MG63 (cell line): Measurements from ENCODE around the gene IPO13. TPM values are rescaled to one million over a fixed set of nuclear protein-coding genes. Genes with fewer than 3 reads are reported as not detected.

Experiments
- DNase-seq: peaks from one replicate; pipeline ENCODE4 v3.0.0-alpha.2; 2020
- H3K27me3 ChIP-seq: fragments of 250-450 bp; sonication (Bioruptor Pico); 2 replicates; pipeline ENCODE4 v1.5.1; 2020; ENCODE audit warnings: mild to moderate bottlenecking, moderate library complexity
- H3K36me3 ChIP-seq: fragments of 250-450 bp; sonication (Bioruptor Pico); 2 replicates; pipeline ENCODE4 v1.5.1; 2020; ENCODE audit warnings: mild to moderate bottlenecking, moderate library complexity
- H3K4me3 ChIP-seq: fragments of 250-450 bp; sonication (Bioruptor Pico); 2 replicates; pipeline ENCODE4 v1.5.1; 2020; ENCODE audit warnings: mild to moderate bottlenecking, moderate library complexity
- H3K9me3 ChIP-seq: fragments of 250-450 bp; sonication (Bioruptor Pico); 2 replicates; pipeline ENCODE4 v1.5.1; 2020; ENCODE audit warnings: mild to moderate bottlenecking, moderate library complexity
- total RNA-seq: library from RNA; depleted of rRNA; stranded (reverse); fragments of >200 nt; shearing (Covaris generic); gene quantifications from 2 replicates; pipeline ENCODE4 v1.2.3, GENCODE V29; 2014; ENCODE audit warnings: low replicate concordance

IPO13 gene
- total RNA-seq, 1 experiment from 2014 or later = 24.4 TPM

GRCh38 chr1:43919906-43920305 is 26.8 kb upstream of the IPO13 start:
- no peaks in the 10 kb centered on the region for H3K27me3 ChIP-seq
- no peak for DNase-seq
- H3K36me3 ChIP-seq = no peaks in the 10 kb centered on the region; the same call in 1 of the 2 replicates
- no peaks in the 10 kb centered on the region for H3K9me3 ChIP-seq
- no peak overlapping the region for H3K4me3 ChIP-seq

DNA sequence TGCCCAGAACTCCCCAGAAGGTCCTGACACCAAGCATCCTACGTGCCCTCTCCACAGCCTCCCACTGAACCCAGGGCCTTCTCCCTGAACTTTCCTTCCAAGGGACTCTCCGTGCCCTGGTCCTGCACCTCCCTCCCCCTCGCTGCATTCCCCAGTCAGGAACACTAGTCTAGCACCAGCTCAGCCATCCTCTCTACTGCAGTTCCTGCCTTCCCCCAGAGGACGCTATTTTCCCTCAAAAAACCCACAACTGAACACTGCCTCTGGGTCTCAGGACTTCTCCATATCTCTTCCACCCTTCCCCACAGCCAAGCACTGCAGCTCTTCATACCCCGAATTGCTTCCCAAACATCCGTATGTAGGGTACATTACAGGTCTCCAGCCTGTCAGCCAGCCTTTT is 25.7 kb upstream of the IPO13 start:
- Histone ChIP-seq H3K27me3 (no peaks in the 10 kb centered on the region), H3K4me3 (no peak overlapping the region), H3K36me3 (no peaks in the 10 kb centered on the region; the same call in 1 of the 2 replicates), H3K9me3 (no peaks in the 10 kb centered on the region)
- DNase-seq = no peak

- H3K9me3 ChIP-seq = no peaks in the 10 kb centered on the region
- peak; percentile 54 for DNase-seq
- H3K27me3 ChIP-seq = no peaks in the 10 kb centered on the region
- H3K36me3 ChIP-seq = peaks cover 3% of the 10 kb centered on the region
- no peak overlapping the region for H3K4me3 ChIP-seq
Measured at GRCh38 chr1:43924516-43924915, 22.2 kb upstream of the IPO13 start.

- Histone ChIP-seq H3K9me3 (no peaks in the 10 kb centered on the region), H3K27me3 (no peaks in the 10 kb centered on the region), H3K4me3 (no peak overlapping the region), H3K36me3 (peaks cover 8% of the 10 kb centered on the region)
- no peak for DNase-seq
Measured at GRCh38 chr1:43925846-43926245, 20.9 kb upstream of the IPO13 start.

GRCh38 chr1:43930168-43930948 is 16.4 kb upstream of the IPO13 start:
- H3K36me3 ChIP-seq = peaks cover 8% of the 10 kb centered on the region
- no peaks in the 10 kb centered on the region for H3K9me3 ChIP-seq
- H3K27me3 ChIP-seq = no peaks in the 10 kb centered on the region
- no peak for DNase-seq
- no peak overlapping the region for H3K4me3 ChIP-seq

GRCh38 chr1:43930949-43931275 is 15.8 kb upstream of the IPO13 start:
- Histone ChIP-seq H3K4me3 (no peak overlapping the region), H3K36me3 (peaks cover 8% of the 10 kb centered on the region), H3K27me3 (no peaks in the 10 kb centered on the region), H3K9me3 (no peaks in the 10 kb centered on the region)
- DNase-seq = no peak

DNA sequence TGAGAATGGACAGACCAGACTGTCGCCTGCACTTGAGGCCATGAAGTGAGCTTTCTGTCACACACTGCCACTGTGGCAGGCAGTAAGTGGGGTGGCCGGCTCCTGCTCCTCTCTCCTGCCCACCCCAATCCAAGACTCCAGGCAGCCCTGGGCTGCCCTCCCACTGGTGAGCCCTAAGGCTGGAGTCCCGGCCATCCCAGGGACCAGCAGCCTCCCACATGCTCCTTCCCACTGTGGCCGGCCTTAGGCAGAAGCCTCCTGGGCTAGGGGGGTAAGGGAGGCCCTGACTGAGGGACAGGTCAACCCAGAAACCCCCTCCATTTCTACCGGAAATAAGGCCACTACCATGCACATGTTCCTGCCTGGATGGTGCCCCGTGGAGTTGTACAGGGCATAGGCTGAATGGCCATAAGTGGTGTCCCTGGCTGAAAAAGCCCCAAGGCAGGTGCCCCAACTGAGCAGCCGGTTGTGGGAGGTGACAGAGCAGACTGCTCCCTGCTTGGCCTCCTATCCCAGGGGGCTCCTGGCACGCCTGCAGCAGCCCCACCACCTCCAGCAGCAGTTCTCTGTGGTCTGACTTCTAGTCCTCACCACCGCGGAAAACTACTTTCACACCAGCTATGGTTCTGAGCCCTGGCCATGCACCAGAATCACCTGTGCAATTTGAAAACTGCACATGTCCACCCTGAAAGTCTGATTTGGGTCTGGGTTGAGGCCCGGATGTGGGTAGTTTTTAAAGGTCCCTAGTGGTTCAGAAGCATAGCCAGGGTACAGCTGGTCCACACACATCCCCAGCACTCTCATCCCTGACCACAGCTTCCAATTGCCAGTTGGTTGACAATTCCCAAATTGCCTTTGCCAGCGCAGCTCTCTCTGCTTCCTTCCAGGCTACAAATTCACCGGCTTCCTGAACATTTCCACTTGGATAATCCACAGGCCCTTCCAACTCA is 14.8 kb upstream of the IPO13 start:
- H3K4me3 ChIP-seq = no peak overlapping the region
- H3K9me3 ChIP-seq = no peaks in the 10 kb centered on the region
- no peaks in the 10 kb centered on the region for H3K27me3 ChIP-seq
- DNase-seq = no peak
- peaks cover 8% of the 10 kb centered on the region; the same call in 1 of the 2 replicates for H3K36me3 ChIP-seq

GRCh38 chr1:43932786-43933385 is 13.9 kb upstream of the IPO13 start:
- Histone ChIP-seq H3K36me3 (peaks cover 8% of the 10 kb centered on the region; the same call in 1 of the 2 replicates), H3K4me3 (no peak overlapping the region), H3K27me3 (no peaks in the 10 kb centered on the region), H3K9me3 (no peaks in the 10 kb centered on the region)
- peak; percentile 27 for DNase-seq

- peaks cover 8% of the 10 kb centered on the region; the same call in 1 of the 2 replicates for H3K36me3 ChIP-seq
- H3K9me3 ChIP-seq = no peaks in the 10 kb centered on the region
- no peaks in the 10 kb centered on the region for H3K27me3 ChIP-seq
- no peak for DNase-seq
- no peak within 1 kb of the TSS for H3K4me3 ChIP-seq
Measured at GRCh38 chr1:43933386-43934100, 13.2 kb upstream of the IPO13 start, which contains the start of gene ARTN. TSS of gene ARTN (plus strand) at chr1:43933801. CDS start at chr1:43935657, 1,856 bp downstream.

GRCh38 chr1:43934101-43934985 is 12.4 kb upstream of the IPO13 start:
- no peaks in the 10 kb centered on the region for H3K9me3 ChIP-seq
- no peaks in the 10 kb centered on the region for H3K27me3 ChIP-seq
- H3K4me3 ChIP-seq = no peak overlapping the region
- peak; percentile 36 for DNase-seq
- H3K36me3 ChIP-seq = peaks cover 7% of the 10 kb centered on the region; the same call in 1 of the 2 replicates

DNA sequence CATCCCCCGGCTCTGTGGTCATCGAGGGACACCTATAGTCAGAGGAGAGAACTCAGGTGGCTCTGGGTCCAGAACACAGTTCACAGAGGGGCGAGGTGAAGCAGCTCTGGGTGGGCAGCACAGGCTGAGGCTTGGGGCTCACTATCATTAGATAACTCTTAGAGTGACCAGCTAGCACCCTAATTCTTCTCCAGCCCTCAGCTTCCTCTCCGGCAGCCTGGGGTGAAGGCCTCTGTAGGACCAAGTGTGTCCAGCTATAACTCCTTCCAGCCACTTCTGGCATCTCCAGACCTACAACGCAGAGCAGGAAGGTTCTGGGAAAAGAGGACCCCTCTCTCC is 11.8 kb upstream of the IPO13 start:
- Histone ChIP-seq H3K9me3 (no peaks in the 10 kb centered on the region), H3K36me3 (peaks cover under 1% of the 10 kb centered on the region; the same call in 1 of the 2 replicates), H3K27me3 (no peaks in the 10 kb centered on the region), H3K4me3 (no peak overlapping the region)
- DNase-seq = no peak

DNA sequence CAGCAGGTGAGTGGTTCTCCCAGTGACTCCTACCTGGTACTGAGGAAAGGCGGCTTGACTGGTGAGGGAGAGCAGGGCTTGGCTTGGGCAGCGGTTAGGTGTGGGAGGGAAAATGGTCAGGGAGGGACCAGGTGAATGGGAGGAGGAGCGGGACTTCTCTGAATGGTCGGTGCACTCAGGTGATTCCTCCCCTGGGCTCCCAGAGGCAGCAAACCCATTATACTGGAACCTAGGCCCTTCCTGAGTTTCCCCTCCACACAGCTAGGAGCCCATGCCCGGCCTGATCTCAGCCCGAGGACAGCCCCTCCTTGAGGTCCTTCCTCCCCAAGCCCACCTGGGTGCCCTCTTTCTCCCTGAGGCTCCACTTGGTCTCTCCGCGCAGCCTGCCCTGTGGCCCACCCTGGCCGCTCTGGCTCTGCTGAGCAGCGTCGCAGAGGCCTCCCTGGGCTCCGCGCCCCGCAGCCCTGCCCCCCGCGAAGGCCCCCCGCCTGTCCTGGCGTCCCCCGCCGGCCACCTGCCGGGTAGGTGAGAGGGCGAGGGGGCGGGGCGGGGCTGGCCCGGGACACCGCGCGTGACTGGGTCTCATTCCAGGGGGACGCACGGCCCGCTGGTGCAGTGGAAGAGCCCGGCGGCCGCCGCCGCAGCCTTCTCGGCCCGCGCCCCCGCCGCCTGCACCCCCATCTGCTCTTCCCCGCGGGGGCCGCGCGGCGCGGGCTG is 10.9 kb upstream of the IPO13 start:
- no peaks in the 10 kb centered on the region for H3K9me3 ChIP-seq
- no peak overlapping the region for H3K4me3 ChIP-seq
- no peaks in the 10 kb centered on the region for H3K36me3 ChIP-seq
- no peak for DNase-seq
- no peaks in the 10 kb centered on the region for H3K27me3 ChIP-seq

DNA sequence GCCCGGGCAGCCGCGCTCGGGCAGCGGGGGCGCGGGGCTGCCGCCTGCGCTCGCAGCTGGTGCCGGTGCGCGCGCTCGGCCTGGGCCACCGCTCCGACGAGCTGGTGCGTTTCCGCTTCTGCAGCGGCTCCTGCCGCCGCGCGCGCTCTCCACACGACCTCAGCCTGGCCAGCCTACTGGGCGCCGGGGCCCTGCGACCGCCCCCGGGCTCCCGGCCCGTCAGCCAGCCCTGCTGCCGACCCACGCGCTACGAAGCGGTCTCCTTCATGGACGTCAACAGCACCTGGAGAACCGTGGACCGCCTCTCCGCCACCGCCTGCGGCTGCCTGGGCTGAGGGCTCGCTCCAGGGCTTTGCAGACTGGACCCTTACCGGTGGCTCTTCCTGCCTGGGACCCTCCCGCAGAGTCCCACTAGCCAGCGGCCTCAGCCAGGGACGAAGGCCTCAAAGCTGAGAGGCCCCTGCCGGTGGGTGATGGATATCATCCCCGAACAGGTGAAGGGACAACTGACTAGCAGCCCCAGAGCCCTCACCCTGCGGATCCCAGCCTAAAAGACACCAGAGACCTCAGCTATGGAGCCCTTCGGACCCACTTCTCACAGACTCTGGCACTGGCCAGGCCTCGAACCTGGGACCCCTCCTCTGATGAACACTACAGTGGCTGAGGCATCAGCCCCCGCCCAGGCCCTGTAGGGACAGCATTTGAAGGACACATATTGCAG is 10.2 kb upstream of the IPO13 start:
- Histone ChIP-seq H3K9me3 (no peaks in the 10 kb centered on the region), H3K4me3 (no peak overlapping the region), H3K27me3 (no peaks in the 10 kb centered on the region), H3K36me3 (no peaks in the 10 kb centered on the region)
- DNase-seq = no peak

- no peak for DNase-seq
Measured at GRCh38 chr1:43937179-43937865, 9.4 kb upstream of the IPO13 start.

More at GRCh38 chr1:43937179-43937865, 9.4 kb upstream of the IPO13 start:
- Histone ChIP-seq H3K4me3 (no peak overlapping the region), H3K27me3 (no peaks in the 10 kb centered on the region), H3K36me3 (no peaks in the 10 kb centered on the region), H3K9me3 (no peaks in the 10 kb centered on the region)
